Glomerular endothelial cell (primary cell): ENCODE data around the gene MUCL3. TPM values are rescaled to one million over a fixed set of nuclear protein-coding genes. Genes with fewer than 3 reads are reported as not detected.
"Not testable (repeated sequence)": the region's sequence is repeated elsewhere in the genome, so short reads cannot be mapped to it uniquely, and the experiment has no call there.

Experiments
- DNase-seq: peaks from one replicate; pipeline ENCODE4 v3.0.0-alpha.2; 2011; ENCODE audit warnings: low read depth, low spot score; ENCODE audit errors: extremely low read depth
- total RNA-seq: library from RNA; depleted of rRNA; stranded (reverse); fragments of >200 nt; gene quantifications from 2 replicates; pipeline ENCODE4 v1.2.3, GENCODE V29; 2015

MUCL3 gene
- total RNA-seq, 1 donor from 2014 or later, result not detected

- DNase-seq, result no peak
These were observed 32.1 kb upstream of the MUCL3 start for GRCh38 chr6:30908700-30909099.

DNA sequence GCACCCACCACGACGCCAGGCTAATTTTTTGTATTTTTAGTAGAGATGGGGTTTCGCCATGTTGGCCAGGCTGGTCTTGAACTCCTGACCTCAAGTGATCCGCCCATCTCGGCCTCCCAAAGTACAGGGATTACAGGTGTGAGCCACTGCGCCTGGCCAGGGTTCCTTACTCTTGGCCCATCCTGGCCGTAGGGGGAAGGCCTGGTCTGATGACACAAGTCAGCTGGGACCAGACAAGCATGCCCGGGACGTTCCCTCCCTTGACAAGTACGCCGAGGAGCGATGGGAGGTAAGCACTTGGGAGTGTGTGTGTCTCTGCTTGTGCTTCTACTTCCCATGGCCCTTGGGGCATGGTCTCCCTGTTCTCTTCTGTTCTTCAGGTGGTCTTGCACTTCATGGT lies 30.3 kb upstream of the MUCL3 start:
- not testable (repeated sequence) for DNase-seq

- no peak for DNase-seq
These were observed 27.8 kb upstream of the MUCL3 start for GRCh38 chr6:30912746-30913520.

- DNase-seq, result no peak
These were observed 27.1 kb upstream of the MUCL3 start for GRCh38 chr6:30913721-30914075.

- peak; percentile 25 for DNase-seq
These were observed 26.5 kb upstream of the MUCL3 start, which contains the start of gene VARS2 for GRCh38 chr6:30914076-30914853. VARS2 (plus strand) TSS chr6:30914238; CDS start chr6:30914837, 599 bp downstream.

- DNase-seq, result no peak
These were observed 25.8 kb upstream of the MUCL3 start for GRCh38 chr6:30914854-30915590.

- peak; percentile 51 for DNase-seq
These were observed 25.2 kb upstream of the MUCL3 start for GRCh38 chr6:30915591-30915946.

DNA sequence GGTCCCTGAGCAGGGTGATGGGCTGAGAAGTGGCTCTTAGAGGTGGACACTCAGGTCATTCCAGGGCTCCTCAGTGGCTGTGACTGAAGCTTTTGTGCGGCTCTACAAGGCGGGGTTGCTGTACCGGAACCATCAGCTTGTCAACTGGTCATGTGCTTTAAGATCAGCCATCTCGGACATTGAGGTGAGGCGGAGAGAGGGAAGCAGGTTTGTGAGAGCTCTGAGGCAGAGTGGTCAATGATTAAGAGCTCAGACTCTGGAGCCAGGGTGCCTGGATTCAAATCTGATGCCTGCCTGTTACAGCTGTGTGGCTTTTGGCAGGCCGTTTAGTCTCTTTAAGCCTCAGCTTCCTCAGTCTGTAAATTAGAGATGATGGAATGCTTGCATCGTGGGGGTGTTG lies 23.7 kb upstream of the MUCL3 start:
- DNase-seq, result no peak

DNA sequence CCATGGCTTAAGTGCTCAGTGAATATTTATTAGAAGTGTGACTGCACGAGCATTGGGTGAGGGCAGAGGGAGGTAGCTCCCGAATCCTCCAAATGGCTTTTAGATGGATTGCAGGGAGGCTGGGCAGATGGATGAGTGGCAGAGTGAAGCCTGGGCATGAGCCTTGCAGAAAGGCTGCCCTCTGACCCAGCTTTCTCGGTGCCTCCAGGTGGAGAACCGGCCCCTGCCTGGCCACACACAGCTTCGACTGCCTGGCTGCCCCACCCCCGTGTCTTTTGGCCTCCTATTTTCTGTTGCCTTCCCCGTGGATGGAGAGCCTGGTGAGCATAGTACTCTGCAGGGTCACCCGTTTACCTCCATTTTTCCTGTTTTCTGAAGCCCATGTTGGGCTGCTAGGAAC lies 23.3 kb upstream of the MUCL3 start:
- no peak for DNase-seq

DNA sequence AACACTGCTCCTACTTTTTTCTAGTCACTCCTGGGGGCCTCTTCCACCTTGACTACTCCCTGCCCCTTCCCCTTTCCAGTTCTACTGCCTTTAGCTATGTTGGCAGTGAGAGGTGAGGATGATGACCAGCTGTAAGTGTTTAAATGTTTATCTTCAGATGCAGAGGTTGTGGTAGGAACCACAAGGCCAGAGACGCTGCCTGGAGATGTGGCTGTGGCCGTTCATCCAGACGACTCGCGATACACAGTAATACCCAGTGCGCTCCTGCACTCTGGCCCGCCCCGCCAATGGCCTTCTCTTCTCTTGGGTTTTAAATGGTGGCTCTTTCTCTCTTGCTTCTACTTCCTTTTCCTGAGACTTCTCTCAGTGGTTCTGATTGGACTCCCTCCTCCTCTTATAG lies 22.1 kb upstream of the MUCL3 start:
- DNase-seq, result no peak

DNA sequence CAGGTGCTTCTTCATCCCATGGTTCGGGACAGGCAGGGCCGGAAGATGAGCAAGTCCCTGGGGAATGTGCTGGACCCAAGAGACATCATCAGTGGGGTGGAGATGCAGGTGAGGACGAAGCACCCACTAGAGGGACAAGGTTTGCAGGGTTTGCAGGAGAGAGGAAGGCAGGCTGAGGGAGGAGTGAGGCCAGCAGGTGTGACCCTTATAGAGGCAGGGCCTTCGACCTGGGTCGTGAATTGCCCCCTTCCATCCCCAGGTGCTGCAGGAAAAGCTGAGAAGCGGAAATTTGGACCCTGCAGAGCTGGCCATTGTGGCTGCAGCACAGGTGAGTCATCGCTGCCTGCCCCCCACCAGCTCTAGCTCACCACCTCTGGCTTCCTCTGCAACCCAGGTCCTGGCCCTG lies 18.3 kb upstream of the MUCL3 start:
- DNase-seq, result no peak

GRCh38 chr6:30924040-30924627 lies 16.6 kb upstream of the MUCL3 start:
- DNase-seq, result not testable (repeated sequence)

- no peak for DNase-seq
These were observed 14.1 kb upstream of the MUCL3 start for GRCh38 chr6:30926644-30927043.

DNA sequence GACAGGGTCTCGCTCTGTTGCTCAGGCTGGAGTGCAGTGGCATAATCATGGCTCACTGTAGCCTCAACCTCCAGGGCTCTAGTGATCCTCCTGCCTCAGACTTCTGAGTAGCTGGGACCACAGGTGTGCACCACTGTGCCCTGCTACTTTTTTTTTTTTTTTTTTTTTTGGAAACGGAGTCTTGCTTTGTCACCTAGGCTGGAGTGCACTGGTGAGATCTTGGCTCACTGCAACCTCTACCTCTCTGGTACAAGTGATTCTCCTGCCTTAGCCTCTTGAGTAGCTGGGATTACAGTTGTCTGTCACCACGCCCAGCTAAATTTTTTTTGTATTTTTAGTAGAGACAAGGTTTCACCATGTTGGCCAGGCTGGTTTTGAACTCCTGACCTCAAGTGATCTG lies 13.7 kb upstream of the MUCL3 start:
- not testable (repeated sequence) for DNase-seq

DNA sequence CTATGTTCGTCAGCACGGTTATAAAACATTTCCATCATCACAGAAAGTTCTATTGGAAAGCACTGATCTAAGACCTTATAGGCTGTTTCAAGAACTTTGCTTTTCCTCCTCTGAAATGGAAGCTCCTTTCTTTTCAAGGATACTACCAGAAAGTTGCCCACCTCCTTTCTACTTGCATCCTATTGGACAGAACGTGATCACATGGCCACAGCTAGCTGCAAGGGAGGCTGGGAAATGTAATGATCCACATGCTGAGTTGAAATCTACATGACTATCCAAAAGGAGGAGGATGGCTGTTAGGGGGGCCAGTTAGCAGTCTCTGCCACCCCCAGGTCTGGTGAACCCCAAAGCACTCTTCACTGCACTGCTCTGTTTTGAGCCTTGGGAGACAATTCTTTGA lies 12.1 kb upstream of the MUCL3 start:
- no peak for DNase-seq

- no peak for DNase-seq
These were observed 10.3 kb upstream of the MUCL3 start for GRCh38 chr6:30930506-30930905.

GRCh38 chr6:30931272-30931671 lies 9.5 kb upstream of the MUCL3 start:
- no peak for DNase-seq

GRCh38 chr6:30931969-30932645 lies 8.7 kb upstream of the MUCL3 start, which contains the start of gene SFTA2:
SFTA2 (minus strand) TSS chr6:30932170; CDS start chr6:30932096, 74 bp downstream.
- DNase-seq, result no peak

DNA sequence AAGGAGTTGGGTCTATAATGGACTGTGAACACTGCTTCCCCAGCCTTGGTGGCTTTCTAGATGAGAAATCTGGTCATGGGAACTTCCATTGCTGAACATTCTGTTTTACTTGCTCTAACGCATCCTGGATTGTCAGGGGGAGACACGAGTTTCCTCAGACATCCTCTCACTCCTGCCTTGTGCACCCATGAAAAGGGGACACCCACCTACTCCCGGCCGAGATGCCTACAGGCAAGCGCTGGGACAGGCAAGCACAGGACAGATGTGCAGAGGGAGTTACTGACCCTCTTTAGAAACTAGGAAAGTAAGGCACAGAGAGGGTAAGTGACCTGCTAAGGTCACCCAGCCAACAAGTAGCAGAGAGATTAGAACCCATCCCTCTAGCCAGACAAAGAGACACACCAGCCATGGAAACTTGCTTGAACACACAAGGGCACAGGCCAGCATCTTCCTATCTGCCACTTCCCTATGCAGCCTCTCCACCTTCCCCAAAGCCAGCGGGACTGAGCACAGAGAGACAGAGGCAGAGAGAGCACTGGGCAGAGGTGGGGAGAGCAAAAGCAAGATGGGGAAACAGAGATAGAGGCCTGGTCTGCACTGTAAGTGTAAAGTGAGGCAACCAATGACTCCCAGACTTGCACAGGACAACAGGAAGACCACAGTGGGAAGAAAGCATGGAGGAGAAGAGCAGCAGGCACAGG lies 8.0 kb upstream of the MUCL3 start:
- DNase-seq, result no peak

- DNase-seq, result no peak
These were observed 5.8 kb upstream of the MUCL3 start for GRCh38 chr6:30935018-30935417.
